Testis (tissue), 2 donors: ENCODE results near the gene TMOD4.

ENCODE experiments used
- POLR2A ChIP-seq: fragments of 450-650 bp; IDR thresholded peaks from one replicate; pipeline ENCODE4 v1.6.1; 2017; ENCODE audit warnings: antibody characterized with exemption, mild to moderate bottlenecking, moderate library complexity
- TF ChIP-seq, protein P1 (sequence below), 3 experiments: fragments of 450-650 bp in 2 of 3; fragments of 200-600 bp in 1 of 3; sonication (generic) in 1 of 3; IDR thresholded peaks; one replicate each; pipeline ENCODE4 v1.5.1; 2016 to 2019; ENCODE audit warnings: antibody characterized with exemption in 3 of 3, mild to moderate bottlenecking in 2 of 3, moderate library complexity in 1 of 3

DNA sequence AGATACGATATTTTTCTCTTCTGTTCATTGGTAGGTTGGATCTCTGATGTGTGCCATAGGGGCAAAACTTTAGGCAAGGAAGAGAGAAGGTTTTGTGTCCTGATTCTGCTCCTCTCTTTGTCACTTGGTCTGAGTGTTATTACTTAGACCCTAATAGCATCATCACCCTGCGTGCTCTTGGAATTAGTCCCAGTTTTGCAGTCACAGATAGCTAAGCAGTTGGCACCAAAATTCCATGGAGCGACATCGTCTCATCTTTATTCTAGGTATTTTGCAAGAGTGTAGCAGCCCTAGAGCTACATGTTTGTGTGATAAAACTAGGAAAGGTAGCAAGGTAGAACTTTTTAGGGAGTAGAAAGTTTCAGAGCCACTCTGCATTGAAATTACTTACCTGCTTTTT is 46.3 kb upstream of the TMOD4 start:
- TF ChIP-seq, protein P1, sequence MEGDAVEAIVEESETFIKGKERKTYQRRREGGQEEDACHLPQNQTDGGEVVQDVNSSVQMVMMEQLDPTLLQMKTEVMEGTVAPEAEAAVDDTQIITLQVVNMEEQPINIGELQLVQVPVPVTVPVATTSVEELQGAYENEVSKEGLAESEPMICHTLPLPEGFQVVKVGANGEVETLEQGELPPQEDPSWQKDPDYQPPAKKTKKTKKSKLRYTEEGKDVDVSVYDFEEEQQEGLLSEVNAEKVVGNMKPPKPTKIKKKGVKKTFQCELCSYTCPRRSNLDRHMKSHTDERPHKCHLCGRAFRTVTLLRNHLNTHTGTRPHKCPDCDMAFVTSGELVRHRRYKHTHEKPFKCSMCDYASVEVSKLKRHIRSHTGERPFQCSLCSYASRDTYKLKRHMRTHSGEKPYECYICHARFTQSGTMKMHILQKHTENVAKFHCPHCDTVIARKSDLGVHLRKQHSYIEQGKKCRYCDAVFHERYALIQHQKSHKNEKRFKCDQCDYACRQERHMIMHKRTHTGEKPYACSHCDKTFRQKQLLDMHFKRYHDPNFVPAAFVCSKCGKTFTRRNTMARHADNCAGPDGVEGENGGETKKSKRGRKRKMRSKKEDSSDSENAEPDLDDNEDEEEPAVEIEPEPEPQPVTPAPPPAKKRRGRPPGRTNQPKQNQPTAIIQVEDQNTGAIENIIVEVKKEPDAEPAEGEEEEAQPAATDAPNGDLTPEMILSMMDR (IDR thresholded peaks at IDR 0.05), result no peak
- no peak for TF ChIP-seq POLR2A
